IMR-90 (cell line): ENCODE measurements around the gene HSFX3. TPM values are rescaled to one million over a fixed set of nuclear protein-coding genes. Genes with fewer than 3 reads are reported as not detected.

ENCODE experiments used
- ATAC-seq: fragments of 200-7000 bp; cut with Tn5 transposase; 2 replicates; pipeline ENCODE4 v1.9.1; 2020; ENCODE audit warnings: low read depth, mild to moderate bottlenecking, moderate library complexity
- BruUV-seq: library from RNA; stranded (reverse); fragments of 400-500 nt; replicated peaks from 2 replicates; lab custom pipeline; 2021; lab: Mats Ljungman, UMichigan
- CTCF ChIA-PET: fragments of 300-600 bp; formaldehyde crosslinking; extraction: SDS; loops from one replicate; lab custom pipeline; 2021; ENCODE audit warnings: antibody characterized with exemption; lab: Yijun Ruan, JAX
- POLR2A ChIA-PET: fragments of 300-600 bp; sonication (Branson Sonifier 250); formaldehyde crosslinking; loops from one replicate; lab custom pipeline; 2022; ENCODE audit warnings: antibody characterized with exemption; ENCODE audit not compliant: unreplicated experiment; lab: Charles Lee
- DNase-seq: peaks from one replicate; pipeline ENCODE4 v3.0.0; 2013
- H2AFZ ChIP-seq: replicated peaks from 2 replicates; pipeline ENCODE3; 2013; ENCODE audit warnings: low read length, mild to moderate bottlenecking; ENCODE audit not compliant: poor library complexity
- H2AK5ac ChIP-seq: 2 replicates; pipeline ENCODE4 v1.6.1; 2013; ENCODE audit warnings: low read depth, low read length, inconsistent platforms
- H2AK9ac ChIP-seq: replicated peaks from 2 replicates; pipeline ENCODE3; 2013; ENCODE audit warnings: mild to moderate bottlenecking, low read depth, low read length, moderate library complexity; ENCODE audit not compliant: poor library complexity
- H2BK120ac ChIP-seq: 2 replicates; pipeline ENCODE4 v1.6.1; 2013; ENCODE audit warnings: low read depth, low read length, inconsistent platforms
- H2BK15ac ChIP-seq: 3 replicates; pipeline ENCODE4 v1.6.1; 2013; ENCODE audit warnings: low read depth, low read length, inconsistent platforms
- H2BK20ac ChIP-seq: 2 replicates; pipeline ENCODE4 v1.6.1; 2013; ENCODE audit warnings: low read depth, mild to moderate bottlenecking, inconsistent platforms, low read length, moderate library complexity
- H2BK5ac ChIP-seq: 2 replicates; pipeline ENCODE4 v1.6.1; 2013; ENCODE audit warnings: mild to moderate bottlenecking, low read depth, low read length, inconsistent platforms; ENCODE audit not compliant: poor library complexity, severe bottlenecking
- H3K14ac ChIP-seq: replicated peaks from 2 replicates; pipeline ENCODE4 v1.6.1; 2013; ENCODE audit warnings: low read depth, low read length, inconsistent platforms
- H3K18ac ChIP-seq: 2 replicates; pipeline ENCODE4 v1.6.1; 2013; ENCODE audit warnings: low read depth, low read length, control low read depth
- H3K23ac ChIP-seq: 2 replicates; pipeline ENCODE4 v1.6.1; 2013; ENCODE audit warnings: low read depth, low read length, inconsistent platforms
- H3K27ac ChIP-seq: 2 replicates; pipeline ENCODE4 v1.5.1; 2013; ENCODE audit warnings: mild to moderate bottlenecking, control low read depth, low read length; ENCODE audit not compliant: insufficient read depth
- H3K27me3 ChIP-seq: 2 replicates; pipeline ENCODE4 v1.6.1; 2013; ENCODE audit warnings: low read length; ENCODE audit not compliant: control insufficient read depth, insufficient read depth
- H3K36me3 ChIP-seq: 2 replicates; pipeline ENCODE4 v1.6.1; 2013; ENCODE audit warnings: low read length, mixed read lengths; ENCODE audit not compliant: control insufficient read depth, insufficient read depth
- H3K4ac ChIP-seq: 2 replicates; pipeline ENCODE4 v1.6.1; 2013; ENCODE audit warnings: low read depth, low read length, inconsistent platforms
- H3K4me1 ChIP-seq: 2 replicates; pipeline ENCODE4 v1.6.1; 2013; ENCODE audit warnings: low read length, mixed read lengths; ENCODE audit not compliant: control insufficient read depth, insufficient read depth
- H3K4me2 ChIP-seq: 2 replicates; pipeline ENCODE4 v1.6.1; 2013; ENCODE audit warnings: low read depth, mild to moderate bottlenecking, control low read depth, low read length, moderate library complexity
- H3K4me3 ChIP-seq: 2 replicates; pipeline ENCODE4 v1.5.1; 2013; ENCODE audit warnings: low read depth, mild to moderate bottlenecking, control low read depth, low read length, moderate library complexity; ENCODE audit not compliant: insufficient read depth
- H3K56ac ChIP-seq: 2 replicates; pipeline ENCODE4 v1.6.1; 2013; ENCODE audit warnings: low read length, inconsistent platforms; ENCODE audit not compliant: insufficient read depth; ENCODE audit errors: extremely low read depth
- H3K79me1 ChIP-seq, 2 experiments: 2 replicates each; pipeline ENCODE4 v1.6.1; 2013; ENCODE audit warnings: low read length in 2 of 2, inconsistent platforms in 1 of 2, low read depth in 1 of 2
- H3K9ac ChIP-seq: 2 replicates; pipeline ENCODE4 v1.6.1; 2013; ENCODE audit warnings: low read depth, low read length, control low read depth
- H3K9me1 ChIP-seq: 2 replicates; pipeline ENCODE4 v1.6.1; 2013; ENCODE audit warnings: low read length, inconsistent platforms; ENCODE audit not compliant: insufficient read depth
- H3K9me3 ChIP-seq: 2 replicates; pipeline ENCODE4 v1.6.1; 2013; ENCODE audit warnings: low read length; ENCODE audit not compliant: control insufficient read depth, insufficient read depth
- H4K20me1 ChIP-seq: 2 replicates; pipeline ENCODE4 v1.6.1; 2013; ENCODE audit warnings: low read length, inconsistent platforms; ENCODE audit not compliant: insufficient read depth
- H4K5ac ChIP-seq: 2 replicates; pipeline ENCODE4 v1.6.1; 2013; ENCODE audit warnings: mild to moderate bottlenecking, low read depth, low read length, control low read depth
- H4K8ac ChIP-seq, 2 experiments: 2 replicates each; pipeline ENCODE4 v1.6.1; 2013; ENCODE audit warnings: low read depth in 2 of 2, low read length in 2 of 2, control low read depth in 1 of 2, inconsistent platforms in 1 of 2
- H4K91ac ChIP-seq: 2 replicates; pipeline ENCODE4 v1.6.1; 2013; ENCODE audit warnings: low read depth, low read length, inconsistent platforms; ENCODE audit not compliant: insufficient read depth
- BHLHE40 ChIP-seq: fragments of 150-350 bp; IDR thresholded peaks from 2 replicates; pipeline ENCODE4 v1.6.1; 2016; ENCODE audit warnings: mild to moderate bottlenecking, low read depth, low read length
- CEBPB ChIP-seq: IDR thresholded peaks from 2 replicates; pipeline ENCODE4 v1.6.1; 2012; ENCODE audit warnings: low read depth, low read length, improper control_type of control experiment
- CTCF ChIP-seq: conservative IDR thresholded peaks from 2 replicates; pipeline ENCODE4 v1.5.1; 2012; ENCODE audit warnings: mild to moderate bottlenecking, low read depth, low read length, improper control_type of control experiment
- ELK1 ChIP-seq: fragments of 150-350 bp; IDR thresholded peaks from 2 replicates; pipeline ENCODE4 v1.6.1; 2016; ENCODE audit warnings: low read depth, mild to moderate bottlenecking, low read length, moderate library complexity, borderline replicate concordance
- MAFK ChIP-seq: IDR thresholded peaks from 2 replicates; pipeline ENCODE4 v1.6.1; 2012; ENCODE audit warnings: low read depth, low read length, improper control_type of control experiment
- MAZ ChIP-seq: IDR thresholded peaks from 2 replicates; pipeline ENCODE4 v1.6.1; 2012; ENCODE audit warnings: low read depth, mild to moderate bottlenecking, low read length, improper control_type of control experiment, moderate library complexity, borderline replicate concordance
- MXI1 ChIP-seq: IDR thresholded peaks from 2 replicates; pipeline ENCODE4 v1.6.1; 2012; ENCODE audit warnings: low read depth, mild to moderate bottlenecking, low read length, moderate library complexity, borderline replicate concordance
- POLR2A ChIP-seq: IDR thresholded peaks from 2 replicates; pipeline ENCODE4 v1.6.1; 2012; ENCODE audit warnings: mild to moderate bottlenecking, low read depth, low read length
- RAD21 ChIP-seq: IDR thresholded peaks from 2 replicates; pipeline ENCODE4 v1.6.1; 2012; ENCODE audit warnings: low read length, improper control_type of control experiment
- RCOR1 ChIP-seq: IDR thresholded peaks from 2 replicates; pipeline ENCODE4 v1.6.1; 2012; ENCODE audit warnings: mild to moderate bottlenecking, low read length, improper control_type of control experiment; ENCODE audit not compliant: insufficient replicate concordance
- RFX5 ChIP-seq: IDR thresholded peaks from 2 replicates; pipeline ENCODE4 v1.8.0; 2012; ENCODE audit warnings: low read depth, mild to moderate bottlenecking, low read length, moderate library complexity
- WGBS, 2 experiments: methylation state at CpG; one replicate each; pipeline versions ENCODE4 v1.1.5 to v1.1.7; 2013; ENCODE audit warnings: missing lambda C conversion rate in 2 of 2; ENCODE audit not compliant: insufficient read length in 1 of 2; ENCODE audit errors: extremely low coverage in 2 of 2; 5-methylcytosine and 5-hydroxymethylcytosine counted together
- dilution Hi-C: fragments of 300-500 bp; cut with HindIII; formaldehyde crosslinking; loops from one replicate; pipeline ENCODE4 v1.14.3; 2018; ENCODE audit warnings: low sequenced_read_pairs; ENCODE audit not compliant: unreplicated experiment
- in situ Hi-C: fragments of 300-500 bp; cut with MboI; formaldehyde crosslinking; loops from 3 replicates; pipeline ENCODE4 v1.14.3; 2019; ENCODE audit warnings: low sequenced_read_pairs, inconsistent platforms, mixed read lengths
- intact Hi-C: fragments of 100-400 bp; cut with micrococcal nuclease; formaldehyde crosslinking; loops from 2 replicates; pipeline ENCODE4 v1.10.0; 2022
- polyA plus RNA-seq, 3 experiments: library from polyadenylated mRNA; depleted of rRNA; stranded (reverse); fragments of >200 nt; gene quantifications; 2 replicates each; pipeline ENCODE4 v1.2.3, GENCODE V29; 2012; ENCODE audit warnings: low replicate concordance in 1 of 3
- total RNA-seq: library from RNA; depleted of rRNA; stranded (reverse); fragments of >200 nt; gene quantifications from 2 replicates; pipeline ENCODE4 v1.2.3, GENCODE V29; 2012

The HSFX3 gene
- total and polyA plus RNA-seq, 2 of the 4 experiments (the other 2 are of a cell fraction) = not detected

GRCh38 chrX:149563359-149563758 lies 13.6 kb upstream of the HSFX3 start:
- Histone ChIP-seq H2BK20ac (no peak overlapping the region), H2AK5ac (no peak overlapping the region), H3K4me1 (no peaks in the 10 kb centered on the region), H3K4ac (no peak overlapping the region), H4K20me1 (no peaks in the 10 kb centered on the region), H2AFZ (no peak overlapping the region), H3K4me3 (no peak overlapping the region), H3K18ac (no peak overlapping the region), H3K23ac (no peak overlapping the region), H2BK5ac (no peak overlapping the region), H2BK120ac (no peak overlapping the region), H3K36me3 (no peaks in the 10 kb centered on the region), H4K5ac (no peak overlapping the region), H3K27me3 (peaks cover 5% of the 10 kb centered on the region), H3K27ac (no peak overlapping the region), H4K8ac (no peak overlapping the region), H3K9ac (no peak overlapping the region), H2AK9ac (no peak overlapping the region), H2BK15ac (no peak overlapping the region), H3K56ac (no peak overlapping the region), H3K4me2 (no peak overlapping the region), H3K9me1 (no peaks in the 10 kb centered on the region), H4K91ac (no peak overlapping the region), H3K14ac (no peak overlapping the region), H3K9me3 (no peaks in the 10 kb centered on the region), H3K79me1 (no peaks in the 10 kb centered on the region)
- in situ Hi-C loops = no loop called here
- WGBS, 2 experiments = no CpG with 5 or more reads among the region's 4 CpGs
- BruUV-seq = no TSS peak
- intact Hi-C loops = no loop called here
- CTCF ChIA-PET = no interaction called here
- DNase-seq (no peak), ATAC-seq (no peak)
- POLR2A ChIA-PET = no interaction called here
- TF ChIP-seq MAFK (no peak), MXI1 (no peak), BHLHE40 (no peak), CEBPB (no peak), RFX5 (no peak), ELK1 (no peak), MAZ (no peak), POLR2A (no peak), RCOR1 (no peak), CTCF (no peak), RAD21 (no peak)
- dilution Hi-C loops = no loop called here
